CD1c-positive myeloid dendritic cell (primary cell): ENCODE results near the gene SPESP1.
A peak's percentile ranks its signal among the peaks of the same experiment; 100 is the strongest.

ENCODE experiments used
- DNase-seq: peaks from one replicate; pipeline ENCODE4 v3.0.0-alpha.2; 2016; ENCODE audit errors: extremely low spot score

SPESP1 gene

GRCh38 chr15:68930268-68931022, at the start of gene SPESP1:
SPESP1 (plus strand) TSS chr15:68930525; CDS start chr15:68930654, 129 bp downstream.
- DNase-seq, result peak; percentile 26

GRCh38 chr15:68885070-68885469, 45.3 kb upstream of the SPESP1 start:
- no peak for DNase-seq

- no peak for DNase-seq
Measured at GRCh38 chr15:68887120-68887519, 43.2 kb upstream of the SPESP1 start.

- DNase-seq, result no peak
Measured at GRCh38 chr15:68887819-68888218, 42.5 kb upstream of the SPESP1 start.

GRCh38 chr15:68888419-68888818, 41.9 kb upstream of the SPESP1 start:
- DNase-seq, result no peak

- DNase-seq, result no peak
Measured at GRCh38 chr15:68894208-68894607, 36.1 kb upstream of the SPESP1 start.

GRCh38 chr15:68896178-68896577, 34.1 kb upstream of the SPESP1 start:
- no peak for DNase-seq

GRCh38 chr15:68897016-68897415, 33.3 kb upstream of the SPESP1 start:
- no peak for DNase-seq

GRCh38 chr15:68900027-68900426, 30.3 kb upstream of the SPESP1 start:
- no peak for DNase-seq

- DNase-seq, result no peak
Measured at GRCh38 chr15:68907396-68907923, 22.9 kb upstream of the SPESP1 start.

- DNase-seq, result no peak
Measured at GRCh38 chr15:68909601-68910100, 20.7 kb upstream of the SPESP1 start.

- DNase-seq, result no peak
Measured at GRCh38 chr15:68910341-68910740, 20.0 kb upstream of the SPESP1 start.

GRCh38 chr15:68910816-68911215, 19.5 kb upstream of the SPESP1 start:
- DNase-seq, result no peak

GRCh38 chr15:68921926-68922325, 8.4 kb upstream of the SPESP1 start:
- DNase-seq, result no peak

GRCh38 chr15:68924866-68925560, 5.3 kb upstream of the SPESP1 start:
- DNase-seq, result peak; percentile 63

- no peak for DNase-seq
Measured at GRCh38 chr15:68933001-68933400, 2.7 kb downstream of the SPESP1 start.

- no peak for DNase-seq
Measured at GRCh38 chr15:68934341-68934740, 4.0 kb downstream of the SPESP1 start.

GRCh38 chr15:68935400-68935937, 5.1 kb downstream of the SPESP1 start:
- no peak for DNase-seq

- no peak for DNase-seq
Measured at GRCh38 chr15:68939501-68939900, 9.2 kb downstream of the SPESP1 start.

GRCh38 chr15:68951813-68952212, 21.5 kb downstream of the SPESP1 start:
- DNase-seq, result no peak

GRCh38 chr15:68957696-68958095, 27.4 kb downstream of the SPESP1 start:
- no peak for DNase-seq

- DNase-seq, result no peak
Measured at GRCh38 chr15:68958597-68958996, 28.3 kb downstream of the SPESP1 start.

- DNase-seq, result no peak
Measured at GRCh38 chr15:68962465-68962864, 32.1 kb downstream of the SPESP1 start.
